ENCODE data around the gene GPRIN2. TPM values are rescaled to one million over a fixed set of nuclear protein-coding genes. Genes with fewer than 3 reads are reported as not detected.

The GPRIN2 gene
- total and polyA plus RNA-seq, 4 donors = 0.09 to 1.3 (median 0.15) TPM; not detected in 1

- TF ChIP-seq, protein P1, sequence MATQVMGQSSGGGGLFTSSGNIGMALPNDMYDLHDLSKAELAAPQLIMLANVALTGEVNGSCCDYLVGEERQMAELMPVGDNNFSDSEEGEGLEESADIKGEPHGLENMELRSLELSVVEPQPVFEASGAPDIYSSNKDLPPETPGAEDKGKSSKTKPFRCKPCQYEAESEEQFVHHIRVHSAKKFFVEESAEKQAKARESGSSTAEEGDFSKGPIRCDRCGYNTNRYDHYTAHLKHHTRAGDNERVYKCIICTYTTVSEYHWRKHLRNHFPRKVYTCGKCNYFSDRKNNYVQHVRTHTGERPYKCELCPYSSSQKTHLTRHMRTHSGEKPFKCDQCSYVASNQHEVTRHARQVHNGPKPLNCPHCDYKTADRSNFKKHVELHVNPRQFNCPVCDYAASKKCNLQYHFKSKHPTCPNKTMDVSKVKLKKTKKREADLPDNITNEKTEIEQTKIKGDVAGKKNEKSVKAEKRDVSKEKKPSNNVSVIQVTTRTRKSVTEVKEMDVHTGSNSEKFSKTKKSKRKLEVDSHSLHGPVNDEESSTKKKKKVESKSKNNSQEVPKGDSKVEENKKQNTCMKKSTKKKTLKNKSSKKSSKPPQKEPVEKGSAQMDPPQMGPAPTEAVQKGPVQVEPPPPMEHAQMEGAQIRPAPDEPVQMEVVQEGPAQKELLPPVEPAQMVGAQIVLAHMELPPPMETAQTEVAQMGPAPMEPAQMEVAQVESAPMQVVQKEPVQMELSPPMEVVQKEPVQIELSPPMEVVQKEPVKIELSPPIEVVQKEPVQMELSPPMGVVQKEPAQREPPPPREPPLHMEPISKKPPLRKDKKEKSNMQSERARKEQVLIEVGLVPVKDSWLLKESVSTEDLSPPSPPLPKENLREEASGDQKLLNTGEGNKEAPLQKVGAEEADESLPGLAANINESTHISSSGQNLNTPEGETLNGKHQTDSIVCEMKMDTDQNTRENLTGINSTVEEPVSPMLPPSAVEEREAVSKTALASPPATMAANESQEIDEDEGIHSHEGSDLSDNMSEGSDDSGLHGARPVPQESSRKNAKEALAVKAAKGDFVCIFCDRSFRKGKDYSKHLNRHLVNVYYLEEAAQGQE (IDR thresholded peaks at IDR 0.05) = no peak
- TF ChIP-seq FOXA1 (IDR thresholded peaks at IDR 0.05) (no peak), CTCF (IDR thresholded peaks at IDR 0.05; ENCODE audit: low read depth, low read length, missing input control) (no peak), JUND (IDR thresholded peaks at IDR 0.05) (no peak), GABPA (IDR thresholded peaks at IDR 0.05 in 1 of 2, conservative IDR thresholded peaks at IDR 0.05 in 1 of 2) (no peak)
Measured at GRCh38 chr10:46517541-46517940, 38.9 kb downstream of the GPRIN2 start (continued).

DNA sequence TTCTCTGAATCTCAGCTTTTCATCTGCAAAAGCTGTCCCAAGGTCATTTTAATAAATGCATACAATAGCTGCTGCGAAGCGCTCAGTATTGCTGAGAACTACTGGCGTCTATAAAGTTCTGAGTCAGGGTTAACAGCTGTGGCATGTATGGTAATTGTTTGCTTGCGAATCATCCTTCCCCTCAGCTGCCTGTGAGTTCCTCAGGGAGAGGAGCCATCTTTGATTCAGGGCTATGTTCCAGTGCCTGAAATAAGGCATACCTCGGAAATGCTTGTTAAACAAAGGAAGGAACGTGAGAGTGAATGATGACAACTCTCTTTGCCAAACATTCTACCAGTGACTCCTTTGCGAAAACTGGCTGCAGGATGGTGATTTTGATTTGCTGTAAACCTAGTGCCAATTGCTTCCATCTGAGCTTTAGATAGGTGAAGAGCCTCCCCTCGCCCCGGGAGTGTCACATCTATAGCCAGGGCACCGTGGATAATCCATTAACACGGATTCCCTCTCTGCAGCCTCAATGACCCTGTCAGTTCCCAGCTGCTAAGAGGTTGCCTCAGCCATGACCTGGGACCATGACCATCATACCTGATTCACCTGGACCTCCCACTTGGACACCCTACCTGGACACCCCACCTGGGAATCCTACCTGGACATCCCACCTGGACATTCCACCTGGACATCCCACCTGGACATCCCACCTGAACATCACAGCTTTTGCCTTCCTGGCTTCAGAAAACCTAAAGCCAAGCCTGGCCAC lies 39.6 kb downstream of the GPRIN2 start:
- Histone ChIP-seq H3K4me1 (ENCODE audit: control insufficient read depth in 4 of 4, insufficient read depth in 4 of 4, low read length in 3 of 4) (no peaks in the 10 kb centered on the region), H3K4me3 (ENCODE audit: low read depth in 1 of 3, low read length in 3 of 3) (no peak overlapping the region), H3K9me3 (ENCODE audit: control insufficient read depth in 4 of 4, low read length in 3 of 4) (no peaks in the 10 kb centered on the region), H3K27ac (ENCODE audit: low read depth in 1 of 2, low read length in 2 of 2) (no peak overlapping the region), H3K27me3 (ENCODE audit: control insufficient read depth in 4 of 4, insufficient read depth in 4 of 4, low read length in 3 of 4) (no peaks in the 10 kb centered on the region), H3K36me3 (ENCODE audit: control insufficient read depth in 4 of 4, insufficient read depth in 3 of 4, low read depth in 1 of 4, low read length in 3 of 4) (no peaks in the 10 kb centered on the region), H3K9ac (ENCODE audit: low read depth in 1 of 2, low read length in 2 of 2) (no peak overlapping the region)
- 87% methylated on average over 11 of the region's 11 CpGs for WGBS
- TF ChIP-seq TAF1 (conservative IDR thresholded peaks at IDR 0.05) = no peak
- no peak for TF ChIP-seq CTCF (IDR thresholded peaks at IDR 0.05; ENCODE audit: low read depth, low read length, missing input control)
- TF ChIP-seq RXRA (IDR thresholded peaks at IDR 0.05) = no peak
- DNase-seq (ENCODE audit: low spot score) = no peak

DNA sequence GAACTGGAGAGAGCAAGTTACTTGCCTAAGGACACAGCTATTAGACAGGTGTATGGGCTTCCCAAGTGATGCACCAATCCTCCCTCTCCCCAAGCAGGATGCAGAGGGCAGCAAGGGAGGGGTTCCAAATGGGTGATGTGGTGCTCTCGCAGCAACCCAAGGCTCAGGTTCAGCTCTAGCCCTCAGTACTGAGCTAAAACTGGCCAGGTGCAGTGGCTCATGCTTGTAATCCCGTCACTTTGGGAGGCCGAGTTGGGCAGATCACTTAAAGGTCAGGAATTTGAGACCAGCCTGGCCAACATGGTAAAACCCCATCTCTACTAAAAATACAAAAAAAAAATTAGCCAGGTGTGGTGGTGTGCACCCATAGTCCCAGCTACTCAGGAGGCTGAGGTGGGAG lies 40.7 kb downstream of the GPRIN2 start:
- 89% methylated on average over 3 of the region's 3 CpGs for WGBS

More for the DNA sequence above, 40.7 kb downstream of the GPRIN2 start:
- no peak overlapping the region for H3K9ac ChIP-seq (ENCODE audit: low read depth in 1 of 2, low read length in 2 of 2)
- H3K36me3 ChIP-seq (ENCODE audit: control insufficient read depth in 4 of 4, insufficient read depth in 3 of 4, low read depth in 1 of 4, low read length in 3 of 4) = no peaks in the 10 kb centered on the region
- no peak for TF ChIP-seq JUND (IDR thresholded peaks at IDR 0.05)
- no peak for TF ChIP-seq GABPA (IDR thresholded peaks at IDR 0.05 in 1 of 2, conservative IDR thresholded peaks at IDR 0.05 in 1 of 2)
- no peak for TF ChIP-seq SP1 (IDR thresholded peaks at IDR 0.05)
- no peak for TF ChIP-seq EGR1 (IDR thresholded peaks at IDR 0.05; ENCODE audit: low read depth in 2 of 2)
- TF ChIP-seq, protein P1 (IDR thresholded peaks at IDR 0.05) = no peak
- H3K27me3 ChIP-seq (ENCODE audit: control insufficient read depth in 4 of 4, insufficient read depth in 4 of 4, low read length in 3 of 4) = no peaks in the 10 kb centered on the region
- no peak overlapping the region for H3K27ac ChIP-seq (ENCODE audit: low read depth in 1 of 2, low read length in 2 of 2)
- no peaks in the 10 kb centered on the region for H3K9me3 ChIP-seq (ENCODE audit: control insufficient read depth in 4 of 4, low read length in 3 of 4)
- no peak overlapping the region for H3K4me3 ChIP-seq (ENCODE audit: low read depth in 1 of 3, low read length in 3 of 3)
- DNase-seq (ENCODE audit: low spot score) = no peak
- H3K4me1 ChIP-seq (ENCODE audit: control insufficient read depth in 4 of 4, insufficient read depth in 4 of 4, low read length in 3 of 4) = no peaks in the 10 kb centered on the region

All from liver (tissue), 9 donors.